CD8-positive, alpha-beta memory T cell (primary cell): ENCODE results near the gene POLR2E. TPM values are rescaled to one million over a fixed set of nuclear protein-coding genes. Genes with fewer than 3 reads are reported as not detected.

Experiments used
- CTCF ChIA-PET: fragments of 350-600 bp; sonication (Branson Sonifier 250); formaldehyde crosslinking; loops from one replicate; lab custom pipeline; 2021; ENCODE audit warnings: antibody characterized with exemption; lab: Charles Lee
- POLR2A ChIA-PET: fragments of 350-600 bp; sonication (Branson Sonifier 250); formaldehyde crosslinking; loops from one replicate; lab custom pipeline; 2021; ENCODE audit warnings: antibody characterized with exemption; lab: Charles Lee
- DNase-seq, 5 donors: peaks; one replicate each; pipeline versions ENCODE4 v3.0.0 to v3.0.0-alpha.2; 2020 to 2022; ENCODE audit warnings: mixed read lengths in 1 of 5
- H3K27ac ChIP-seq: one replicate; pipeline ENCODE4 v1.7.0; 2013; ENCODE audit warnings: low read depth, mild to moderate bottlenecking, low read length, moderate library complexity
- H3K27me3 ChIP-seq: 2 replicates; pipeline ENCODE4 v1.7.0; 2013; ENCODE audit warnings: low read length, mild to moderate bottlenecking; ENCODE audit not compliant: insufficient read depth, poor library complexity, severe bottlenecking
- H3K36me3 ChIP-seq: 2 replicates; pipeline ENCODE4 v1.7.0; 2013; ENCODE audit warnings: mild to moderate bottlenecking, low read length, moderate library complexity; ENCODE audit not compliant: insufficient read depth
- H3K4me1 ChIP-seq: 2 replicates; pipeline ENCODE4 v1.7.0; 2013; ENCODE audit warnings: mild to moderate bottlenecking, low read length, moderate library complexity; ENCODE audit not compliant: insufficient read depth
- H3K4me3 ChIP-seq: 2 replicates; pipeline ENCODE4 v1.7.0; 2013; ENCODE audit warnings: mild to moderate bottlenecking, low read length
- H3K9me3 ChIP-seq: 2 replicates; pipeline ENCODE4 v1.7.0; 2013; ENCODE audit warnings: mild to moderate bottlenecking, low read length
- H3K27ac Mint-ChIP-seq, 8 donors: one replicate each; pipeline ENCODE4 v1.8.0; 2020 to 2021; ENCODE audit warnings: mixed read lengths in 8 of 8, mild to moderate bottlenecking in 6 of 8, inconsistent platforms in 3 of 8, moderate library complexity in 3 of 8
- H3K27me3 Mint-ChIP-seq, 2 donors: one replicate each; pipeline ENCODE4 v1.8.0; 2020 to 2021; ENCODE audit warnings: mixed read lengths in 2 of 2, mild to moderate bottlenecking in 1 of 2, moderate library complexity in 1 of 2
- H3K36me3 Mint-ChIP-seq, 3 donors: one replicate each; pipeline ENCODE4 v1.8.0; 2020 to 2021; ENCODE audit warnings: mixed read lengths in 3 of 3, inconsistent platforms in 1 of 3, mild to moderate bottlenecking in 1 of 3
- H3K4me1 Mint-ChIP-seq, 3 donors: one replicate each; pipeline ENCODE4 v1.8.0; 2020 to 2021; ENCODE audit warnings: mixed read lengths in 3 of 3, inconsistent platforms in 1 of 3, mild to moderate bottlenecking in 1 of 3
- H3K4me3 Mint-ChIP-seq, 7 donors: one replicate each; pipeline ENCODE4 v1.8.0; 2020 to 2021; ENCODE audit warnings: mixed read lengths in 7 of 7, mild to moderate bottlenecking in 6 of 7, moderate library complexity in 4 of 7, inconsistent platforms in 2 of 7
- H3K9me3 Mint-ChIP-seq, 5 donors: one replicate each; pipeline ENCODE4 v1.8.0; 2020 to 2022; ENCODE audit warnings: mixed read lengths in 5 of 5, mild to moderate bottlenecking in 3 of 5, moderate library complexity in 2 of 5, inconsistent platforms in 1 of 5
- polyA plus RNA-seq: library from polyadenylated mRNA; unstranded; fragments of 300-500 nt; fragmentation: Illumina TruSeq; gene quantifications from one replicate; pipeline ENCODE4 v1.2.3, GENCODE V29; 2021
- total RNA-seq, 2 experiments: library from RNA; stranded (reverse); gene quantifications; one replicate each; pipeline ENCODE4 v1.2.3, GENCODE V29; 2021

Gene POLR2E
- total and polyA plus RNA-seq, 3 experiments from 2014 or later = 249 to 278 (median 270) TPM

DNA sequence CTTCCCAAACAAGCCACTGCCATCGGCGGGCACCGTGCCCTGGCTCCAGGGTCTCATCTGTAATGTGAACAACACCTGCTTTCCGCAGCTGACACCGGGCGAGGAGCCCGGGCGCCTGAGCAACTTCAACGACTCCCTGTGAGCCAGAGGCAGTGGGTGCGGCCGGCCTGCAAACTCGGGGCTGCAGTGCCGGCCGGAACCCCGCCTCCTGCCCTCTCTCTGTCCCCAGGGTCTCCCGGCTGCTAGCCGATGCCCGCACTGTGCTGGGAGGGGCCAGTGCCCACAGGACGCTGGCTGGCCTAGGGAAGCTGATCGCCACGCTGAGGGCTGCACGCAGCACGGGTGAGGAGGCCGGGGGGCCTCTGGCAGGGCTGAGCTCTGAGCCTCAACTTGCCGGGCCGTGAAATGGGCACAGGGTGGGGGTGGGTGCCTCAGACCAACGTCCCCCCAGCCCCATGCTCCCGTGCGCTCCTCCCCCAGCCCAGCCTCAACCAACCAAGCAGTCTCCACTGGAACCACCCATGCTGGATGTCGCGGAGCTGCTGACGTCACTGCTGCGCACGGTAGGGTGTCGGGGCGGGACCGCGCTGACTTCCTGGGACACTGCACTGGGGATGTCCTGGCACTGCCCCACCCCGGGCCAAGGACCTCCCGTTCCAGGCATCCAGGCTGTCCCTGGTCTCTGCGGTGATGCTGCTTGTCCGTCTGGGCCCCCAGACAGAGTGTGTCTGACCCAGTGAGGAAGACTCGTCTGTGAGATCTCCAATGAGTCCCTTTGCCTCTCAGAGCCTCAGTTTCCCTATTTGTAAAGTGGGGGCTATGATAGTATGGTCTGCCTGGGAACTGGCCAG lies 53.1 kb downstream of the POLR2E start:
- peak overlapping the region in 5 of 7 donors; percentile 33 to 100 (median 95) for H3K4me3 Mint-ChIP-seq
- H3K9me3 Mint-ChIP-seq = no peaks in the 10 kb centered on the region
- H3K9me3 ChIP-seq = no peaks in the 10 kb centered on the region
- no peaks in the 10 kb centered on the region for H3K27me3 ChIP-seq
- no peak for DNase-seq
- peak overlapping the region in 1 of 8 donors; percentile 89 for H3K27ac Mint-ChIP-seq
- H3K27me3 Mint-ChIP-seq = peaks cover 0 to 1% of the 10 kb centered on the region in 2 donors
- H3K36me3 Mint-ChIP-seq = peaks cover 4 to 63% (median 6%) of the 10 kb centered on the region in 3 donors
- H3K4me3 ChIP-seq = peak overlapping the region; percentile 78
- ChIA-PET POLR2A (interaction anchor here (1.2 to 6.7 kb wide), 7 partner anchors 14 to 227 kb away, joined by 3 to 134 read pairs (median 13); partner anchors contain the start of genes CIRBP and CNN2), CTCF (interaction anchor here (1.1 to 4.1 kb wide), 6 partner anchors 12 to 46 kb away, joined by 3 to 30 read pairs (median 6); partner anchors contain the start of gene ARHGAP45)
- H3K27ac ChIP-seq = peak overlapping the region; percentile 31
- peaks cover 44% of the 10 kb centered on the region for H3K4me1 ChIP-seq
- peaks cover 41 to 51% (median 41%) of the 10 kb centered on the region in 3 donors for H3K4me1 Mint-ChIP-seq
- peaks cover 13% of the 10 kb centered on the region for H3K36me3 ChIP-seq

GRCh38 chr19:1041272-1041834 lies 53.8 kb downstream of the POLR2E start:
- Mint-ChIP-seq H3K9me3 (no peaks in the 10 kb centered on the region), H3K4me1 (peaks cover 41 to 55% (median 42%) of the 10 kb centered on the region in 3 donors), H3K4me3 (peak overlapping the region; percentile 94 to 100 (median 99)), H3K27ac (peak overlapping the region; percentile 86 to 96 (median 90)), H3K36me3 (peaks cover 4 to 65% (median 6%) of the 10 kb centered on the region in 3 donors), H3K27me3 (peaks cover 0 to 1% of the 10 kb centered on the region in 2 donors)
- H3K4me1 ChIP-seq = peaks cover 44% of the 10 kb centered on the region
- DNase-seq = no peak
- CTCF ChIA-PET = interaction anchor here (0.6 to 4.1 kb wide), 8 partner anchors 12 to 152 kb away, joined by 3 to 30 read pairs (median 3); partner anchors contain the start of gene ARHGAP45
- H3K4me3 ChIP-seq = peak overlapping the region; percentile 78
- no peaks in the 10 kb centered on the region for H3K27me3 ChIP-seq
- H3K36me3 ChIP-seq = peaks cover 13% of the 10 kb centered on the region
- H3K9me3 ChIP-seq = no peaks in the 10 kb centered on the region
- POLR2A ChIA-PET = interaction anchor here (0.6 to 6.7 kb wide), 8 partner anchors 13 to 49 kb away, joined by 3 to 134 read pairs (median 11); partner anchors contain the start of genes ARHGAP45, CNN2 and RNU6-2
- H3K27ac ChIP-seq = peak overlapping the region; percentile 31

- CTCF ChIA-PET = interaction anchor here (0.6 to 4.1 kb wide), 15 partner anchors 10 to 153 kb away, joined by 3 to 30 read pairs (median 4); partner anchors contain the start of genes ARHGAP45, CNN2 and RNU6-2
- Mint-ChIP-seq H3K27ac (peak overlapping the region; percentile 86 to 97 (median 92)), H3K9me3 (no peaks in the 10 kb centered on the region), H3K27me3 (peaks cover 0 to 2% of the 10 kb centered on the region in 2 donors), H3K36me3 (peaks cover 4 to 65% (median 6%) of the 10 kb centered on the region in 3 donors), H3K4me3 (peak overlapping the region; percentile 94 to 100 (median 99)), H3K4me1 (peaks cover 41 to 61% (median 46%) of the 10 kb centered on the region in 3 donors)
- Histone ChIP-seq H3K36me3 (peaks cover 18% of the 10 kb centered on the region), H3K27ac (peak overlapping the region; percentile 72), H3K4me3 (peak overlapping the region; percentile 78), H3K27me3 (no peaks in the 10 kb centered on the region), H3K9me3 (no peaks in the 10 kb centered on the region), H3K4me1 (peaks cover 44% of the 10 kb centered on the region)
- peak; percentile 82 to 92 (median 86) for DNase-seq
- POLR2A ChIA-PET = interaction anchor here (0.6 to 6.7 kb wide), 17 partner anchors 8 to 228 kb away, joined by 3 to 134 read pairs (median 7); partner anchors contain the start of genes ARHGAP45, CIRBP, CNN2 and GPX4
Observed at GRCh38 chr19:1040476-1041271, 54.5 kb downstream of the POLR2E start.

GRCh38 chr19:1039646-1040475 lies 55.3 kb downstream of the POLR2E start, which contains the start of gene ABCA7:
TSS of gene ABCA7 (plus strand) at chr19:1040107. CDS start at chr19:1041362, 1,255 bp downstream.
- Histone ChIP-seq H3K4me3 (peak within 1 kb of the TSS; percentile 78), H3K27me3 (no peaks in the 10 kb centered on the region), H3K27ac (peak within 1 kb of the TSS; percentile 72), H3K4me1 (peaks cover 49% of the 10 kb centered on the region), H3K9me3 (no peaks in the 10 kb centered on the region), H3K36me3 (peaks cover 22% of the 10 kb centered on the region)
- Mint-ChIP-seq H3K27ac (peak within 1 kb of the TSS; percentile 86 to 97 (median 92)), H3K4me1 (peaks cover 41 to 61% (median 46%) of the 10 kb centered on the region in 3 donors), H3K27me3 (peaks cover 0 to 1% of the 10 kb centered on the region in 2 donors), H3K9me3 (no peaks in the 10 kb centered on the region), H3K4me3 (peak within 1 kb of the TSS; percentile 94 to 100 (median 99)), H3K36me3 (peaks cover 2 to 64% (median 6%) of the 10 kb centered on the region in 3 donors)
- peak; percentile 98 to 100 (median 99) for DNase-seq
- ChIA-PET POLR2A (interaction anchor here (0.6 to 6.7 kb wide), 18 partner anchors 9 to 229 kb away, joined by 3 to 134 read pairs (median 4); partner anchors contain the start of genes ARHGAP45, CIRBP, CNN2 and GPX4), CTCF (interaction anchor here (0.9 to 4.1 kb wide), 10 partner anchors 9 to 49 kb away, joined by 3 to 30 read pairs (median 5); partner anchors contain the start of genes ARHGAP45, CNN2 and RNU6-2)

DNA sequence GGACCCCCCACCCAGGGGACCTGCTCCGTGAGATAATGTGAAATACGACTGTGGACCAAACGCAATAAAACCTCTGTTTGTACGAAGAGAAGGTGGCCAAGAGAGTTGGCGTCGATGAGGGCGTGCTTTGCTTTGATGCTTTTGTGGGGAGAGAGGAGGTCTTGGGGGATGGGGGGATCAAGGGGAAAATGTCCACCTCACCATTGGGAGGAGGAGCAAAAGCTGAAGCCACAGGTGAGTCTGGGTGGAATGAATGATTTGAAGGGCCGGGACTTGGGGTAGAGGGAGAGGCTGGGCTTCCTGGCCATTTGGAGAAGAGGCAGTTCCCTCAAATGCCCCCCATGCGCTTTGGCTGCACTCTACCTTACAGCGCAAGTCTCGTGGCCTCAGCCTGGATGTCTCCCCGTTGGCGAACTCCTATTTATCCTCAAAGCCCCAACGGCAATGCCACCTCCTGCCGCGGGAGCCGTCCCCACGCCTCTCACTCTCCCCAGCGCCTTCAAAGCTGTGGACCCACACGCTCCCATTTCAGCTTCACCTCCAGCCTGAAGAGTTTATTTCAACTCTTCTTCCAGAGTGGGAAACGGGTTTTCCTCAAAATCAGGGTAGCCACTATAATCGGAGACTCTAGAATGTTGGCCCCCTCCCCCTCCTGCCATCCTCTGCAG lies 56.1 kb downstream of the POLR2E start:
- Mint-ChIP-seq H3K36me3 (peaks cover 2 to 59% (median 6%) of the 10 kb centered on the region in 3 donors), H3K4me3 (peak overlapping the region; percentile 39 to 100 (median 97)), H3K27me3 (peaks cover 0 to 1% of the 10 kb centered on the region in 2 donors), H3K9me3 (no peaks in the 10 kb centered on the region), H3K27ac (peak overlapping the region; percentile 73 to 97 (median 92)), H3K4me1 (peaks cover 41 to 61% (median 46%) of the 10 kb centered on the region in 3 donors)
- DNase-seq = peak in 3 of 5 donors; percentile 34 to 66 (median 54)
- Histone ChIP-seq H3K9me3 (no peaks in the 10 kb centered on the region), H3K27ac (peak overlapping the region; percentile 72), H3K36me3 (peaks cover 22% of the 10 kb centered on the region), H3K4me3 (peak overlapping the region; percentile 78), H3K4me1 (peaks cover 49% of the 10 kb centered on the region), H3K27me3 (no peaks in the 10 kb centered on the region)
- ChIA-PET CTCF (interaction anchor here (0.9 to 4.1 kb wide), 11 partner anchors 8 to 50 kb away, joined by 3 to 30 read pairs (median 5); partner anchors contain the start of genes ARHGAP45, CNN2 and RNU6-2), POLR2A (interaction anchor here (0.6 to 6.7 kb wide), 16 partner anchors 10 to 200 kb away, joined by 3 to 134 read pairs (median 5); partner anchors contain the start of genes ARHGAP45, CNN2, GPX4 and POLR2E)

- Histone ChIP-seq H3K9me3 (no peaks in the 10 kb centered on the region), H3K36me3 (peaks cover 22% of the 10 kb centered on the region), H3K27me3 (no peaks in the 10 kb centered on the region), H3K4me1 (peaks cover 55% of the 10 kb centered on the region), H3K4me3 (peak overlapping the region; percentile 34), H3K27ac (peak overlapping the region; percentile 53)
- peaks cover 49 to 68% (median 52%) of the 10 kb centered on the region in 3 donors for H3K4me1 Mint-ChIP-seq
- H3K4me3 Mint-ChIP-seq = peak overlapping the region in 6 of 7 donors; percentile 75 to 100 (median 97)
- H3K27me3 Mint-ChIP-seq = peaks cover 0 to 1% of the 10 kb centered on the region in 2 donors
- peaks cover 2 to 58% (median 6%) of the 10 kb centered on the region in 3 donors for H3K36me3 Mint-ChIP-seq
- DNase-seq = peak in 1 of 5 donors; percentile 38
- peak overlapping the region; percentile 85 to 98 (median 92) for H3K27ac Mint-ChIP-seq
- H3K9me3 Mint-ChIP-seq = no peaks in the 10 kb centered on the region
- POLR2A ChIA-PET = interaction anchor here (0.5 to 6.7 kb wide), 9 partner anchors 9 to 167 kb away, joined by 3 to 134 read pairs (median 10); partner anchors contain the start of genes ARHGAP45, CNN2 and RNU6-2
- CTCF ChIA-PET = interaction anchor here (1.6 to 2.8 kb wide), 5 partner anchors 9 to 30 kb away, joined by 5 to 11 read pairs (median 5); partner anchors contain the start of genes ARHGAP45 and CNN2
Observed at GRCh38 chr19:1037621-1038064, 57.5 kb downstream of the POLR2E start.
